Esophagus squamous epithelium (tissue), 5 donors: ENCODE measurements around the gene HS3ST3A1. TPM values are rescaled to one million over a fixed set of nuclear protein-coding genes. Genes with fewer than 3 reads are reported as not detected.

Experiments
- DNase-seq: peaks from one replicate; lab custom pipeline; 2025; lab: John Stamatoyannopoulos, UW
- H3K27ac ChIP-seq, 4 donors: fragments of 200-600 bp; sonication (generic); one replicate each; pipeline ENCODE4 v1.5.1; 2016 to 2019; ENCODE audit warnings: mild to moderate bottlenecking in 1 of 4
- H3K27me3 ChIP-seq, 4 donors: fragments of 200-600 bp; sonication (generic); 1 replicate in 3 of 4; 2 replicates in 1 of 4; pipeline versions ENCODE4 v1.5.1 to v1.6.0; 2017 to 2021; ENCODE audit warnings: antibody characterized with exemption in 1 of 4
- H3K36me3 ChIP-seq, 3 donors: fragments of 200-600 bp; sonication (generic); one replicate each; pipeline ENCODE4 v1.5.1; 2016 to 2019
- H3K4me1 ChIP-seq, 3 donors: fragments of 200-600 bp; sonication (generic); one replicate each; pipeline ENCODE4 v1.5.1; 2017 to 2019
- H3K4me3 ChIP-seq, 4 donors: fragments of 200-600 bp; sonication (generic); 1 replicate in 3 of 4; 2 replicates in 1 of 4; pipeline ENCODE4 v1.5.1; 2016 to 2019; ENCODE audit warnings: mild to moderate bottlenecking in 2 of 4, moderate library complexity in 1 of 4
- H3K9me3 ChIP-seq, 3 donors: fragments of 200-600 bp; sonication (generic); one replicate each; pipeline ENCODE4 v1.5.1; 2016 to 2019
- POLR2A ChIP-seq, 4 donors: fragments of 450-650 bp; IDR thresholded peaks; one replicate each; pipeline ENCODE4 v1.6.1; 2017; ENCODE audit warnings: antibody characterized with exemption in 4 of 4, mild to moderate bottlenecking in 4 of 4, moderate library complexity in 3 of 4
- WGBS, 2 donors: methylation state at CpG; one replicate each; pipeline ENCODE4 v1.1.5; 2018; 5-methylcytosine and 5-hydroxymethylcytosine counted together
- intact Hi-C: fragments of 100-400 bp; cut with DNase I; formaldehyde crosslinking; loops from one replicate; pipeline ENCODE4 v1.15.0; 2022
- small RNA-seq, 4 donors: library from RNA; depleted of rRNA; stranded (forward); fragments of <200 nt; gene quantifications; one replicate each; pipeline ENCODE3, GENCODE V24; 2016
- total RNA-seq, 4 donors: library from RNA; depleted of rRNA; stranded (reverse); fragments of >200 nt; gene quantifications; one replicate each; pipeline ENCODE4 v1.1.0, GENCODE V29; 2016
- TF ChIP-seq, protein P1 (sequence below), 6 experiments: fragments of 450-650 bp in 4 of 6; fragments of 200-600 bp in 2 of 6; sonication (generic) in 2 of 6; IDR thresholded peaks; one replicate each; pipeline ENCODE4 v1.5.1; 2016 to 2019; ENCODE audit warnings: antibody characterized with exemption in 6 of 6, mild to moderate bottlenecking in 4 of 6, moderate library complexity in 4 of 6
- donor health status: DM: yes; HTN: yes; CAD: no.

Gene HS3ST3A1
- total RNA-seq, 4 donors from 2014 or later, result 12.0 to 17.5 (median 14.1) TPM

DNA sequence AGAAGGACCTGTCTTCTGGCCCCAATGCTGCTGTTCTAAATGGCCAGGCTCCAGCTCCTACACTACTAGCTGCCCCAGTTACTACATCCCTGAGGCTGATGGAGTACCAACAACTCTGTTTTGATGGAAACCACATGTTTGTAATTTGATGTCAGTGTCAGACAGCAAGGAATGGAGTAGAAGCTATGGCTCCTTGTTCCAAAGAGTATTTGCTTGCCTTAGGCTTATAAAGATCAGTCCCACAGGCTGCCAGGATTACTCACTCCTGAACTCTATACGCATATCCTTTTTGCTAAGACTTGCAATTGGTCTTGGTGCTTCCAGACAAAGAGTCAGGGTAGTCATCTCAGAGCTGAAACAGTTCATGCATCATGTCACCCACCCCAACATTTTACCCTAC lies 139.6 kb downstream of the HS3ST3A1 start:
- H3K36me3 ChIP-seq, result no peaks in the 10 kb centered on the region
- H3K9me3 ChIP-seq, result no peaks in the 10 kb centered on the region
- 63 to 83% methylated on average over 1 of the region's 1 CpG for WGBS, 2 donors
- no peak overlapping the region for H3K27ac ChIP-seq
- intact Hi-C loops, result no loop called here
- H3K27me3 ChIP-seq, result peaks cover 0 to 31% (median 0%) of the 10 kb centered on the region in 4 donors
- TF ChIP-seq, protein P1, sequence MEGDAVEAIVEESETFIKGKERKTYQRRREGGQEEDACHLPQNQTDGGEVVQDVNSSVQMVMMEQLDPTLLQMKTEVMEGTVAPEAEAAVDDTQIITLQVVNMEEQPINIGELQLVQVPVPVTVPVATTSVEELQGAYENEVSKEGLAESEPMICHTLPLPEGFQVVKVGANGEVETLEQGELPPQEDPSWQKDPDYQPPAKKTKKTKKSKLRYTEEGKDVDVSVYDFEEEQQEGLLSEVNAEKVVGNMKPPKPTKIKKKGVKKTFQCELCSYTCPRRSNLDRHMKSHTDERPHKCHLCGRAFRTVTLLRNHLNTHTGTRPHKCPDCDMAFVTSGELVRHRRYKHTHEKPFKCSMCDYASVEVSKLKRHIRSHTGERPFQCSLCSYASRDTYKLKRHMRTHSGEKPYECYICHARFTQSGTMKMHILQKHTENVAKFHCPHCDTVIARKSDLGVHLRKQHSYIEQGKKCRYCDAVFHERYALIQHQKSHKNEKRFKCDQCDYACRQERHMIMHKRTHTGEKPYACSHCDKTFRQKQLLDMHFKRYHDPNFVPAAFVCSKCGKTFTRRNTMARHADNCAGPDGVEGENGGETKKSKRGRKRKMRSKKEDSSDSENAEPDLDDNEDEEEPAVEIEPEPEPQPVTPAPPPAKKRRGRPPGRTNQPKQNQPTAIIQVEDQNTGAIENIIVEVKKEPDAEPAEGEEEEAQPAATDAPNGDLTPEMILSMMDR (IDR thresholded peaks at IDR 0.05), result no peak
- TF ChIP-seq POLR2A (IDR thresholded peaks at IDR 0.05), result no peak
- H3K4me3 ChIP-seq, result no peak overlapping the region
- DNase-seq, result no peak
- no peaks in the 10 kb centered on the region for H3K4me1 ChIP-seq

DNA sequence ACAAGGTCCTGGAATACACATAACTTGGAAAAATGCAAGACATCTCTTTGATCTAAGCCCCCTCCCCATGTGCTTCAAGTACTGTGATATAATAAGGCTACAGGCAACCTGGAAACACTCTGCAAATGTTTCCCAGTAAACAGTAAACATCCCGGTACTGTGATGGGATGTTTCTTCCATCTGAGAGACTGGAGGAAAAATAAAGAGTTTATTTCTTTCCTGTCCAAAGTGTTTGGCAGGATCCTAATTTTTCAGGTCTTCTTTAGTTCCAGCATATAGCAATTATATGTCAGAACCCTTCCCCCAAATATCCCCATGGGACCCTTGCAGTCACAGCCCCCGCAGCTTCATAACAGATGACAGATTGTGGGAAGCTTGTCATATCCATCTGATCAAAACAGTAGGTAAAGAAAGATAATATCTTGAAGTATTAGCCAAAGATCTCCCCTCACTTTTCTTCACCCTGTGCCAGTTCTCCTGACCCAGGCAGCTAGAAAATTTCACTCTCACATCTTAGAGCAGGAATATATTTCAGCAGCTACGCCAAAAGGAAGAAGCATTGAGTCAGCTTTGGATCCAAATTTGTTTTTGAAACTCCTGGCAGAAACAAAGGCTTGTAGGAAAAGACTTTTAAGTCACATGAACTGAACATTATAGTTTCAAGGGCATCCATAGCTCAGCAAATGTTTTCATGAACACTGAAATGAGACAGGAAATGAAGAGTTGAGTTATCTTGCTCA lies 141.3 kb downstream of the HS3ST3A1 start:
- Histone ChIP-seq H3K27ac (no peak overlapping the region), H3K4me1 (no peaks in the 10 kb centered on the region), H3K4me3 (no peak overlapping the region), H3K9me3 (no peaks in the 10 kb centered on the region), H3K36me3 (no peaks in the 10 kb centered on the region), H3K27me3 (peaks cover 0 to 31% (median 0%) of the 10 kb centered on the region in 4 donors)
- WGBS, 2 donors, result 39 to 56% methylated on average over 3 of the region's 3 CpGs
- no peak for TF ChIP-seq POLR2A (IDR thresholded peaks at IDR 0.05)
- TF ChIP-seq, protein P1 (IDR thresholded peaks at IDR 0.05), result no peak
- intact Hi-C loops, result no loop called here
- no peak for DNase-seq

DNA sequence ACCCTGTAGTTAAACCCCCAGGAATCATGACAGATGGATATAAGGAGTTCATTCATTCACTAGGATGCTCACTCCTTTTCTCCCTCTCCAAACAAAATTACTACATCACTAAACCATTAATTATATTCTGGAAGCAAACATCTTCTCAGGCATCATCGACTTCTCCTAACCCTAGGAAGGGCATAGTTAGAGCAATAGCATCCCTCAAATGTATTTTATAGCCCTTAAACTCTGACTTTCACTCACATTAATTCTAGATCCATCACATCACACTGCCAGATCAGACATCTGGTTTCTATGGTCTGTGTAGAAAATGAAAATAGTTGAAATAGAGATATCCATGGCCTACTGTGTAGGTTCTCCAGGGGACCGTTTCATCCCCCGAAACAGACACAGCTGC lies 143.9 kb downstream of the HS3ST3A1 start:
- TF ChIP-seq, protein P1 (IDR thresholded peaks at IDR 0.05), result no peak
- no peak for TF ChIP-seq POLR2A (IDR thresholded peaks at IDR 0.05)
- WGBS, 2 donors, result 59 to 68% methylated on average over 3 of the region's 3 CpGs

More for the DNA sequence above, 143.9 kb downstream of the HS3ST3A1 start:
- Histone ChIP-seq H3K4me3 (no peak overlapping the region), H3K9me3 (no peaks in the 10 kb centered on the region), H3K36me3 (no peaks in the 10 kb centered on the region), H3K27ac (no peak overlapping the region), H3K4me1 (no peaks in the 10 kb centered on the region), H3K27me3 (peaks cover 0 to 25% (median 0%) of the 10 kb centered on the region in 4 donors)
- DNase-seq, result no peak
- intact Hi-C loops, result no loop called here

Small RNAs within 50 kb of the gene (small RNA-seq; reads per million reads assigned to genes)
- gene MIR548H3, result 0 reads per million in 4 donors
